WTC11 (cell line): ENCODE measurements around the gene RGL3. TPM values are rescaled to one million over a fixed set of nuclear protein-coding genes. Genes with fewer than 3 reads are reported as not detected.
A peak's percentile ranks its signal among the peaks of the same experiment; 100 is the strongest.

Source experiments
- ATAC-seq: fragments of 200-7000 bp; cut with Tn5 transposase; 2 replicates; pipeline ENCODE4 v1.10.0; 2021; ENCODE audit warnings: mild to moderate bottlenecking, moderate library complexity
- CTCF ChIA-PET: fragments of 300-600 bp; sonication (Branson Sonifier 250); formaldehyde crosslinking; loops from one replicate; lab custom pipeline; 2021; ENCODE audit warnings: antibody characterized with exemption; lab: Charles Lee
- POLR2A ChIA-PET: fragments of 350-600 bp; sonication (Branson Sonifier 250); formaldehyde crosslinking; loops from one replicate; lab custom pipeline; 2021; ENCODE audit warnings: antibody characterized with exemption; lab: Charles Lee
- DNase-seq: peaks from one replicate; pipeline ENCODE4 v3.0.0; 2021; ENCODE audit warnings: low spot score
- H3K27ac Mint-ChIP-seq: 2 replicates; pipeline ENCODE4 v1.8.0; 2021; ENCODE audit warnings: mixed read lengths
- H3K27me3 Mint-ChIP-seq: 2 replicates; pipeline ENCODE4 v1.8.0; 2021; ENCODE audit warnings: low read depth, mild to moderate bottlenecking, moderate library complexity, mixed read lengths
- H3K36me3 Mint-ChIP-seq: 2 replicates; pipeline ENCODE4 v1.8.0; 2021; ENCODE audit warnings: mixed read lengths
- H3K4me1 Mint-ChIP-seq: 2 replicates; pipeline ENCODE4 v1.8.0; 2022; ENCODE audit warnings: mixed read lengths
- H3K4me3 Mint-ChIP-seq: 2 replicates; pipeline ENCODE4 v1.8.0; 2021; ENCODE audit warnings: mild to moderate bottlenecking, moderate library complexity, mixed read lengths
- H3K9me3 Mint-ChIP-seq: 2 replicates; pipeline ENCODE4 v1.8.0; 2021; ENCODE audit warnings: mixed read lengths
- CBFB ChIP-seq: sonication (generic); formaldehyde crosslinking; IDR thresholded peaks from 2 replicates; pipeline ENCODE4 v1.8.1; 2022; ENCODE audit warnings: mild to moderate bottlenecking, low read depth, missing genetic modification reagents
- E2F1 ChIP-seq: sonication (generic); formaldehyde crosslinking; IDR thresholded peaks from 2 replicates; pipeline ENCODE4 v1.8.0; 2022; ENCODE audit warnings: mild to moderate bottlenecking, missing genetic modification reagents
- ELF4 ChIP-seq: sonication (generic); formaldehyde crosslinking; IDR thresholded peaks from 2 replicates; pipeline ENCODE4 v1.8.1; 2022; ENCODE audit warnings: low read depth, mild to moderate bottlenecking, moderate library complexity, missing genetic modification reagents
- ERG ChIP-seq: fragments of 250-450 bp; sonication (Bioruptor Pico); IDR thresholded peaks from 2 replicates; pipeline ENCODE4 v1.8.0; 2021; ENCODE audit warnings: mild to moderate bottlenecking
- FOXK1 ChIP-seq: sonication (generic); formaldehyde crosslinking; IDR thresholded peaks from 2 replicates; pipeline ENCODE4 v1.8.0; 2022; ENCODE audit warnings: mild to moderate bottlenecking, moderate library complexity, missing genetic modification reagents
- GABPB1 ChIP-seq: sonication (generic); formaldehyde crosslinking; IDR thresholded peaks from 2 replicates; pipeline ENCODE4 v1.8.1; 2023; ENCODE audit warnings: mild to moderate bottlenecking, missing genetic modification reagents
- GTF2I ChIP-seq: fragments of 250-450 bp; sonication (Bioruptor Pico); conservative IDR thresholded peaks from 2 replicates; pipeline ENCODE4 v1.4.0; 2021; ENCODE audit warnings: mild to moderate bottlenecking
- JAZF1 ChIP-seq: fragments of 250-450 bp; sonication (Bioruptor Pico); IDR thresholded peaks from 2 replicates; pipeline ENCODE4 v1.9.0; 2021; ENCODE audit warnings: moderate library complexity, mild to moderate bottlenecking, inconsistent platforms
- MLX ChIP-seq: sonication (generic); formaldehyde crosslinking; IDR thresholded peaks from 2 replicates; pipeline ENCODE4 v1.8.1; 2023; ENCODE audit warnings: mild to moderate bottlenecking, missing genetic modification reagents, moderate library complexity
- NFE2L1 ChIP-seq: sonication (generic); formaldehyde crosslinking; IDR thresholded peaks from 2 replicates; pipeline ENCODE4 v1.8.1; 2023; ENCODE audit warnings: missing genetic modification reagents
- PRDM15 ChIP-seq: sonication (generic); formaldehyde crosslinking; IDR thresholded peaks from 2 replicates; pipeline ENCODE4 v1.8.0; 2022; ENCODE audit warnings: missing genetic modification reagents
- RELA ChIP-seq: sonication (generic); formaldehyde crosslinking; IDR thresholded peaks from 2 replicates; pipeline ENCODE4 v1.8.1; 2022; ENCODE audit warnings: missing genetic modification reagents, mild to moderate bottlenecking, borderline replicate concordance
- RORB ChIP-seq: fragments of 250-450 bp; sonication (Bioruptor Pico); IDR thresholded peaks from 2 replicates; pipeline ENCODE4 v1.9.0; 2021; ENCODE audit warnings: mild to moderate bottlenecking
- TCF7 ChIP-seq: sonication (generic); formaldehyde crosslinking; IDR thresholded peaks from 2 replicates; pipeline ENCODE4 v1.8.0; 2022; ENCODE audit warnings: mild to moderate bottlenecking, low read depth, missing genetic modification reagents, moderate library complexity
- ZNF138 ChIP-seq: sonication (generic); formaldehyde crosslinking; conservative IDR thresholded peaks from 2 replicates; pipeline ENCODE4 v1.8.1; 2022; ENCODE audit warnings: mild to moderate bottlenecking, moderate library complexity, missing genetic modification reagents
- ZNF232 ChIP-seq: sonication (generic); formaldehyde crosslinking; IDR thresholded peaks from 2 replicates; pipeline ENCODE4 v1.8.0; 2022; ENCODE audit warnings: mild to moderate bottlenecking, missing genetic modification reagents
- ZNF512 ChIP-seq: sonication (generic); formaldehyde crosslinking; IDR thresholded peaks from 2 replicates; pipeline ENCODE4 v1.8.1; 2022; ENCODE audit warnings: missing genetic modification reagents, borderline replicate concordance
- ZNF671 ChIP-seq: fragments of 250-450 bp; sonication (Bioruptor Pico); IDR thresholded peaks from 2 replicates; pipeline ENCODE4 v1.8.0; 2021; ENCODE audit warnings: mild to moderate bottlenecking
- total RNA-seq: library from RNA; stranded (reverse); gene quantifications from 3 replicates; pipeline ENCODE4 v1.2.3, GENCODE V29; 2021

RGL3 gene
- total RNA-seq, 1 experiment from 2014 or later: 69.0 TPM

GRCh38 chr19:11384778-11385129, 34.4 kb downstream of the RGL3 start:
- peaks cover 3% of the 10 kb centered on the region; the same call in 1 of the 2 replicates for H3K9me3 Mint-ChIP-seq
- POLR2A ChIA-PET: interaction anchor here (0.6 to 5.9 kb wide), 3 partner anchors 36 to 95 kb away, joined by 5 to 115 read pairs (median 6); partner anchors contain the start of genes ODAD3, PRKCSH and RGL3
- DNase-seq: no peak
- CTCF ChIA-PET: interaction anchor here (0.6 to 5.3 kb wide), 11 partner anchors 10 to 142 kb away, joined by 3 to 308 read pairs (median 35); partner anchors contain the start of genes CCDC159, ODAD3, PRKCSH and RGL3
- H3K4me3 Mint-ChIP-seq: peak overlapping the region; percentile 91
- TF ChIP-seq PRDM15: no peak
- TF ChIP-seq, all 79 proteins: peak for 0
- no peak for ATAC-seq
- Mint-ChIP-seq H3K36me3 (peaks cover 4% of the 10 kb centered on the region), H3K27me3 (peaks cover 3% of the 10 kb centered on the region; the same call in 1 of the 2 replicates), H3K4me1 (peaks cover 19% of the 10 kb centered on the region), H3K27ac (no peak overlapping the region)

- peaks cover 4% of the 10 kb centered on the region for H3K36me3 Mint-ChIP-seq
- CTCF ChIA-PET: interaction anchor here (0.6 to 5.3 kb wide), 38 partner anchors 8 to 217 kb away, joined by 3 to 308 read pairs (median 6); partner anchors contain the start of genes CCDC159, DOCK6, ELAVL3 and ELOF1
Measured at GRCh38 chr19:11383706-11384048, 35.4 kb downstream of the RGL3 start.

More at GRCh38 chr19:11383706-11384048, 35.4 kb downstream of the RGL3 start:
- peaks cover 3% of the 10 kb centered on the region; the same call in 1 of the 2 replicates for H3K27me3 Mint-ChIP-seq
- peaks cover 20% of the 10 kb centered on the region for H3K4me1 Mint-ChIP-seq
- ATAC-seq (no peak), DNase-seq (no peak)
- no peak overlapping the region for H3K27ac Mint-ChIP-seq
- peak overlapping the region; percentile 91 for H3K4me3 Mint-ChIP-seq
- POLR2A ChIA-PET: interaction anchor here (1.4 to 5.9 kb wide), 4 partner anchors 9 to 175 kb away, joined by 5 to 115 read pairs (median 11); partner anchors contain the start of genes ELOF1, ODAD3, PRKCSH and RGL3
- TF ChIP-seq NFE2L1 (CRISPR knock-in tag) (no peak), GTF2I (CRISPR knock-in tag) (no peak), ELF4 (no peak), RELA (CRISPR knock-in tag) (no peak), MLX (CRISPR knock-in tag) (no peak), ERG (CRISPR knock-in tag) (no peak), CBFB (CRISPR knock-in tag) (no peak), FOXK1 (CRISPR knock-in tag) (no peak), ZNF671 (CRISPR knock-in tag) (no peak), ZNF512 (no peak), ZNF138 (CRISPR knock-in tag) (no peak), RORB (CRISPR knock-in tag) (no peak), TCF7 (CRISPR knock-in tag) (no peak), GABPB1 (CRISPR knock-in tag) (no peak), E2F1 (CRISPR knock-in tag) (no peak), ZNF232 (CRISPR knock-in tag) (no peak), JAZF1 (no peak)
- peaks cover 3% of the 10 kb centered on the region; the same call in 1 of the 2 replicates for H3K9me3 Mint-ChIP-seq
